GM23248 (cell line): ENCODE data around the gene ELL2.

Experiments
- EZH2 ChIP-seq: fragments of 200-600 bp; sonication (generic); IDR thresholded peaks from 2 replicates; pipeline ENCODE4 v1.6.1; 2018; ENCODE audit warnings: antibody characterized with exemption, mild to moderate bottlenecking; ENCODE audit not compliant: insufficient read depth, poor library complexity, severe bottlenecking
- EZH2phosphoT487 ChIP-seq: fragments of 200-600 bp; sonication (generic); IDR thresholded peaks from 2 replicates; pipeline ENCODE4 v1.6.1; 2018; ENCODE audit warnings: antibody characterized with exemption, moderate library complexity, mild to moderate bottlenecking, low read depth; ENCODE audit not compliant: insufficient read depth

- TF ChIP-seq EZH2 (no peak), EZH2phosphoT487 (no peak)
These were observed 125.8 kb downstream of the ELL2 start for GRCh38 chr5:95835682-95836385.
